LNCAP (cell line): ENCODE data around the gene TREX2.

Experiments
- CTCF ChIP-seq: fragments of 450-650 bp; IDR thresholded peaks from 2 replicates; pipeline ENCODE4 v1.5.1; 2017; ENCODE audit warnings: mild to moderate bottlenecking

TREX2 gene

GRCh38 chrX:153457827-153458466 lies 12.1 kb upstream of the TREX2 start:
- no peak for TF ChIP-seq CTCF

- no peak for TF ChIP-seq CTCF
Observed at GRCh38 chrX:153457136-153457825, 11.4 kb upstream of the TREX2 start.

- TF ChIP-seq CTCF, result no peak
Observed at GRCh38 chrX:153456704-153457103, 10.8 kb upstream of the TREX2 start.

GRCh38 chrX:153456161-153456560 lies 10.3 kb upstream of the TREX2 start:
- no peak for TF ChIP-seq CTCF

GRCh38 chrX:153455571-153455970 lies 9.7 kb upstream of the TREX2 start:
- no peak for TF ChIP-seq CTCF

- no peak for TF ChIP-seq CTCF
Observed at GRCh38 chrX:153454901-153455550, 9.2 kb upstream of the TREX2 start.

- no peak for TF ChIP-seq CTCF
Observed at GRCh38 chrX:153450949-153451277, 5.1 kb upstream of the TREX2 start.
